ENCODE measurements around the gene INSC. TPM values are rescaled to one million over a fixed set of nuclear protein-coding genes. Genes with fewer than 3 reads are reported as not detected.
"Not testable (repeated sequence)": the region's sequence is repeated elsewhere in the genome, so short reads cannot be mapped to it uniquely, and the experiment has no call there.

Gene INSC
- total RNA-seq (not detected), total RNA-seq (0 to 0.76 (median 0.09) reads per million in 172 experiments)
- 0.09 TPM for polyA plus RNA-seq (2013, experiment 1 of 2)
- 0.04 TPM for polyA plus RNA-seq (2013, experiment 2 of 2)

DNA sequence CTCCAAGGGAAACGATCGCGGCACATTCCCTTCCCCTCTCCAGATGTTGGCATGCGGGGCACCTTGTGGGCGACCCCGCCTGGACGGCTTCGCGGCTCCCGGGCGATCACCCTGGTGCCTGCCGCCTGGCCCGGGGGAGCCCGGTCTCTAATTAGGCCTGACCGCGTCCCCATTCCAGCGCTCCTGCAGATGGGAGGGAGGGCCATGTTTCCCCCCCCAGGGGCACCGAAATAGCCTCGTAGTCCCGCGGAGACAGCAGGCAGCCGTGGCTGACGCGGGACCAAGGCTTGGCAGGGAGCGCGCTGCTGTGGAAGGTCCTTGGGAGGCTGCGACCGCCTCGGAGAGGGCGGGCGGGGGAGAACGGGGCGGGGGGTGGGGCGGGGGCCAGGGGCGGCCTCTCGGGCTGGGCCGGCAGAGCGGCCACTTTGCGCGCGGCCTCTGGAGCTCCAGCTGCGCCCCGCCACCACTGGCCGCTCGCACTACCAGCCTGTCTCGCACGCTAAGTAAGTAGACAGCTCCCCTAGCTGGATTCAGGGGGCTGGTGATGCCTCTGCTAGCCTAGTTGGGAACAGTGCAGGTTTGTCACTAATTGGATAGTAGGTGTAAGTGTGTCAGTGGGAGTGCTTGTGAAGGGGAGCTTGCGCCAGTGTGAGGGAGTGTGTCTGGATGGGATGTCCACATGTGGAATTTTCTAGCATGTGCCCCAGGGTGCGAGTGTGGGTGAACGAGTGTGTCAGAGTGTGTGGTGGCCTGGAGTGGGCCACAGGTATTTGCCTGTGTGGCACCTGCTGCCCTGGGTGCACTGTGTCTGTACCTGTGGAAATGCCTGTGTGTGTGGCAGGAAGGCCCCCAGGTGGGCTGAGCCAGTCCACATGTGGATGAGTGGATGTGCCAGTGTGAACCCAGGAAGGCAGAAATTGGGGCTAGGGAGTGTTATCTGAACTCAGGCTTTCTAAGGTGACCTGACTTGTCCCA, at the start of gene INSC:
INSC (plus strand) TSS at position 423 of the 975 bp plus-strand sequence. CDS start 34,252 bp downstream, outside the sequence.
- ChIA-PET CTCF (no interaction called here), POLR2A (no interaction called here)
- peaks cover 16% of the 10 kb centered on the region for H3K4me1 Mint-ChIP-seq (ENCODE audit: low read depth)
- Histone ChIP-seq H3K4me1 (ENCODE audit: insufficient read depth, low read length) (peaks cover 3% of the 10 kb centered on the region), H3K36me3 (ENCODE audit: insufficient read depth, low read length) (no peaks in the 10 kb centered on the region), H3K9me3 (ENCODE audit: control insufficient read depth in 1 of 2, insufficient read depth in 1 of 2, low read length in 2 of 2) (no peaks in the 10 kb centered on the region), H3K4me3 (ENCODE audit: low read length) (no peak within 1 kb of the TSS), H3K27ac (ENCODE audit: low read depth in 1 of 2, low read length in 2 of 2) (no peak within 1 kb of the TSS), H3K27me3 (ENCODE audit: control insufficient read depth in 1 of 2, insufficient read depth in 2 of 2, low read length in 2 of 2) (peaks cover 32 to 41% of the 10 kb centered on the region in 2 experiments)
- TF ChIP-seq, protein P1, sequence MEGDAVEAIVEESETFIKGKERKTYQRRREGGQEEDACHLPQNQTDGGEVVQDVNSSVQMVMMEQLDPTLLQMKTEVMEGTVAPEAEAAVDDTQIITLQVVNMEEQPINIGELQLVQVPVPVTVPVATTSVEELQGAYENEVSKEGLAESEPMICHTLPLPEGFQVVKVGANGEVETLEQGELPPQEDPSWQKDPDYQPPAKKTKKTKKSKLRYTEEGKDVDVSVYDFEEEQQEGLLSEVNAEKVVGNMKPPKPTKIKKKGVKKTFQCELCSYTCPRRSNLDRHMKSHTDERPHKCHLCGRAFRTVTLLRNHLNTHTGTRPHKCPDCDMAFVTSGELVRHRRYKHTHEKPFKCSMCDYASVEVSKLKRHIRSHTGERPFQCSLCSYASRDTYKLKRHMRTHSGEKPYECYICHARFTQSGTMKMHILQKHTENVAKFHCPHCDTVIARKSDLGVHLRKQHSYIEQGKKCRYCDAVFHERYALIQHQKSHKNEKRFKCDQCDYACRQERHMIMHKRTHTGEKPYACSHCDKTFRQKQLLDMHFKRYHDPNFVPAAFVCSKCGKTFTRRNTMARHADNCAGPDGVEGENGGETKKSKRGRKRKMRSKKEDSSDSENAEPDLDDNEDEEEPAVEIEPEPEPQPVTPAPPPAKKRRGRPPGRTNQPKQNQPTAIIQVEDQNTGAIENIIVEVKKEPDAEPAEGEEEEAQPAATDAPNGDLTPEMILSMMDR (IDR thresholded peaks at IDR 0.05): no peak
- ATAC-seq (ENCODE audit: poor library complexity): no peak
- intact Hi-C loops (cut with DNase I, micrococcal nuclease): no loop called here
- no peak within 1 kb of the TSS for H3K4me3 Mint-ChIP-seq
- peaks cover 59% of the 10 kb centered on the region for H3K27me3 Mint-ChIP-seq
- no peaks in the 10 kb centered on the region for H3K9me3 Mint-ChIP-seq
- no peak within 1 kb of the TSS for H3K27ac Mint-ChIP-seq
- no peaks in the 10 kb centered on the region for H3K36me3 Mint-ChIP-seq (ENCODE audit: low read depth)
- no peak for DNase-seq

- POLR2A ChIA-PET; ATAC-seq (ENCODE audit: poor library complexity); H3K36me3 ChIP-seq (ENCODE audit: insufficient read depth, low read length); H3K36me3 Mint-ChIP-seq (ENCODE audit: low read depth); H3K4me3 Mint-ChIP-seq; H3K9me3 ChIP-seq (ENCODE audit: control insufficient read depth in 1 of 2, insufficient read depth in 1 of 2, low read length in 2 of 2); CTCF ChIA-PET; H3K9me3 Mint-ChIP-seq; H3K4me3 ChIP-seq (ENCODE audit: low read length); DNase-seq; H3K27ac ChIP-seq (ENCODE audit: low read depth in 1 of 2, low read length in 2 of 2); H3K27ac Mint-ChIP-seq: not testable (repeated sequence)
- Histone ChIP-seq H3K27me3 (ENCODE audit: control insufficient read depth in 1 of 2, insufficient read depth in 2 of 2, low read length in 2 of 2) (peaks cover 22 to 23% of the 10 kb centered on the region in 2 experiments), H3K4me1 (ENCODE audit: insufficient read depth, low read length) (peaks cover 20% of the 10 kb centered on the region)
- intact Hi-C loops (cut with DNase I, micrococcal nuclease): loop anchor here in 1 of 2 experiments (5.0 to 10.0 kb wide), 2 partner anchors 97 to 535 kb away; partner anchors contain the start of gene CALCA
- Mint-ChIP-seq H3K4me1 (ENCODE audit: low read depth) (peaks cover 16% of the 10 kb centered on the region), H3K27me3 (peaks cover 40% of the 10 kb centered on the region)
Measured at GRCh38 chr11:15069751-15070150, 45.0 kb upstream of the INSC start.

DNA sequence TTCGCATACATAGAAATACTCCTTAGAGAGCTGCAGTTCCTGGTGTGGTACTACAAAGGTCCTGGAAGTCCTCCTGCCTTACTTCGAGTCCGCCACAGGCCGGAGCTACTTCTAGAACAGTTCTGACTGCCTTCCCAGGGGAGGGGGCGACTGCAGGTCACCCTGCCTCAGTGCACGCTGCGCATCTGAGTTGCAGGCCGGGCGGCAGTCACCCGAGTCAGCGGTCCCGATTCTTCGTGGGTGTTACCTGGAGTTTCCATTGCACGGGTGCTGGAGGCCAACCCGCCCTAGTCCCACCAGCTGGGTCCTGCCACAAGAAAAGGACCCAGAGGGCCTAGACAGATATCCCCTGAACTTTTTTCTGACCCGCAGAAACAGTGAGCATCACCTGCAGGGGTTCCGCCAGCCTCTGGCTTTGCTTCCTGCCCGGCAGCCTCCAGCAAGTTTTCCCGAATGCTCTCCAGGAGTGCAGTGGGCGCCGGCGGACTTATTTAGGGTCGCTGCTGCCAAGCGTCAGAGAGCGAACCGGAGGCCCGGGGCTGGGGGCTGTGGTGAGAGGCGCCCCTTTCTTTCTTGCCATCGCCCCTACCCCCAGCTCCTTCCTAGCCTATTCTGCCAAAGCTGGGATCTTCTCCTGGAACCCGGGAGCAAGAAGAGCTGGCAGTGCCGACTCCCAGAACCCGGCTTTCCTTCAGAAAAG, 43.0 kb upstream of the INSC start:
- peaks cover 18% of the 10 kb centered on the region for H3K4me1 Mint-ChIP-seq (ENCODE audit: low read depth)
- ATAC-seq (ENCODE audit: poor library complexity) (no peak), DNase-seq (no peak)
- intact Hi-C loops (cut with DNase I, micrococcal nuclease): loop anchor here in 1 of 2 experiments (5.0 to 10.0 kb wide), 2 partner anchors 99 to 537 kb away; partner anchors contain the start of gene CALCA
- Histone ChIP-seq H3K4me1 (ENCODE audit: insufficient read depth, low read length) (peaks cover 25% of the 10 kb centered on the region), H3K9me3 (ENCODE audit: control insufficient read depth in 1 of 2, insufficient read depth in 1 of 2, low read length in 2 of 2) (peaks cover 4 to 9% of the 10 kb centered on the region in 2 experiments), H3K36me3 (ENCODE audit: insufficient read depth, low read length) (no peaks in the 10 kb centered on the region), H3K4me3 (ENCODE audit: low read length) (no peak overlapping the region), H3K27ac (ENCODE audit: low read depth in 1 of 2, low read length in 2 of 2) (no peak overlapping the region), H3K27me3 (ENCODE audit: control insufficient read depth in 1 of 2, insufficient read depth in 2 of 2, low read length in 2 of 2) (peaks cover 22 to 23% of the 10 kb centered on the region in 2 experiments)
- ChIA-PET CTCF (no interaction called here), POLR2A (no interaction called here)
- TF ChIP-seq, protein P1 (IDR thresholded peaks at IDR 0.05): no peak
- no peaks in the 10 kb centered on the region for H3K36me3 Mint-ChIP-seq (ENCODE audit: low read depth)
- H3K27ac Mint-ChIP-seq: no peak overlapping the region
- peaks cover 39% of the 10 kb centered on the region for H3K27me3 Mint-ChIP-seq
- no peak overlapping the region for H3K4me3 Mint-ChIP-seq
- H3K9me3 Mint-ChIP-seq: no peaks in the 10 kb centered on the region
